CD4-positive, alpha-beta T cell (primary cell): ENCODE measurements around the gene HS3ST4. TPM values are rescaled to one million over a fixed set of nuclear protein-coding genes. Genes with fewer than 3 reads are reported as not detected.

Experiments
- ATAC-seq: fragments of 200-7000 bp; cut with Tn5 transposase; one replicate; pipeline ENCODE4 v1.10.0; 2022; ENCODE audit warnings: mild to moderate bottlenecking; ENCODE audit not compliant: poor library complexity
- CTCF ChIA-PET: fragments of 350-600 bp; sonication (Branson Sonifier 250); formaldehyde crosslinking; loops from one replicate; lab custom pipeline; 2021; ENCODE audit warnings: antibody characterized with exemption, inconsistent platforms; lab: Charles Lee
- POLR2A ChIA-PET: fragments of 350-600 bp; sonication (Branson Sonifier 250); formaldehyde crosslinking; loops from one replicate; lab custom pipeline; 2021; ENCODE audit warnings: antibody characterized with exemption, inconsistent platforms; lab: Charles Lee
- DNase-seq, 14 experiments: peaks; one replicate each; pipeline ENCODE4 v3.0.0-alpha.2; 2013 to 2020; ENCODE audit warnings: mixed read lengths in 2 of 14
- H3K27ac ChIP-seq, 2 donors: one replicate each; pipeline versions ENCODE4 v1.5.1 to v1.7.0; 2013; ENCODE audit warnings: low read length in 2 of 2, low read depth in 1 of 2, mild to moderate bottlenecking in 1 of 2
- H3K27me3 ChIP-seq, 2 experiments: 1 replicate in 1 of 2; 2 replicates in 1 of 2; pipeline versions ENCODE4 v1.6.1 to v1.7.0; 2013; ENCODE audit warnings: low read length in 2 of 2, control low read depth in 1 of 2, mild to moderate bottlenecking in 1 of 2, moderate library complexity in 1 of 2; ENCODE audit not compliant: insufficient read depth in 2 of 2, control insufficient read depth in 1 of 2
- H3K36me3 ChIP-seq: one replicate; pipeline ENCODE4 v1.6.1; 2013; ENCODE audit warnings: low read length, control low read depth; ENCODE audit not compliant: insufficient read depth
- H3K4me1 ChIP-seq: one replicate; pipeline ENCODE4 v1.6.1; 2013; ENCODE audit warnings: low read length, control low read depth; ENCODE audit not compliant: insufficient read depth
- H3K4me3 ChIP-seq: one replicate; pipeline ENCODE4 v1.5.1; 2013; ENCODE audit warnings: mild to moderate bottlenecking, low read length, moderate library complexity
- H3K9me3 ChIP-seq, 2 experiments: 1 replicate in 1 of 2; 2 replicates in 1 of 2; pipeline versions ENCODE4 v1.6.1 to v1.7.0; 2013; ENCODE audit warnings: low read length in 2 of 2, mild to moderate bottlenecking in 2 of 2, control low read depth in 1 of 2, moderate library complexity in 1 of 2; ENCODE audit not compliant: control insufficient read depth in 1 of 2, insufficient read depth in 1 of 2
- H3K27ac Mint-ChIP-seq: one replicate; pipeline ENCODE4 v1.8.0; 2020; ENCODE audit warnings: mixed read lengths
- H3K27me3 Mint-ChIP-seq: one replicate; pipeline ENCODE4 v1.8.0; 2021; ENCODE audit warnings: mixed read lengths
- H3K36me3 Mint-ChIP-seq: one replicate; pipeline ENCODE4 v1.8.0; 2021; ENCODE audit warnings: low read depth, mixed read lengths
- H3K4me1 Mint-ChIP-seq: one replicate; pipeline ENCODE4 v1.8.0; 2021; ENCODE audit warnings: low read depth, mixed read lengths
- H3K4me3 Mint-ChIP-seq: one replicate; pipeline ENCODE4 v1.8.0; 2020; ENCODE audit warnings: mild to moderate bottlenecking, mixed read lengths
- H3K9me3 Mint-ChIP-seq: one replicate; pipeline ENCODE4 v1.8.0; 2020; ENCODE audit warnings: mixed read lengths
- intact Hi-C, 2 experiments: fragments of 100-400 bp; cut with DNase I in 1 of 2; cut with micrococcal nuclease in 1 of 2; formaldehyde crosslinking; loops; one replicate each; pipeline versions ENCODE4 v1.15.1 to v1.9.0; 2023 to 2025; cut with DNase I, micrococcal nuclease
- total RNA-seq, 174 experiments: library from RNA in 2 of 174; stranded (reverse) in 2 of 174; gene quantifications; one replicate each; pipeline ENCODE4 v1.2.3 and lab custom pipeline; 2021 to 2026
- TF ChIP-seq, protein P1 (sequence below): fragments of 200-600 bp; IDR thresholded peaks from one replicate; pipeline ENCODE4 v1.8.0; 2022; ENCODE audit warnings: antibody characterized with exemption, mild to moderate bottlenecking

HS3ST4 gene
- total RNA-seq, 2 experiments from 2014 or later, result not detected

DNA sequence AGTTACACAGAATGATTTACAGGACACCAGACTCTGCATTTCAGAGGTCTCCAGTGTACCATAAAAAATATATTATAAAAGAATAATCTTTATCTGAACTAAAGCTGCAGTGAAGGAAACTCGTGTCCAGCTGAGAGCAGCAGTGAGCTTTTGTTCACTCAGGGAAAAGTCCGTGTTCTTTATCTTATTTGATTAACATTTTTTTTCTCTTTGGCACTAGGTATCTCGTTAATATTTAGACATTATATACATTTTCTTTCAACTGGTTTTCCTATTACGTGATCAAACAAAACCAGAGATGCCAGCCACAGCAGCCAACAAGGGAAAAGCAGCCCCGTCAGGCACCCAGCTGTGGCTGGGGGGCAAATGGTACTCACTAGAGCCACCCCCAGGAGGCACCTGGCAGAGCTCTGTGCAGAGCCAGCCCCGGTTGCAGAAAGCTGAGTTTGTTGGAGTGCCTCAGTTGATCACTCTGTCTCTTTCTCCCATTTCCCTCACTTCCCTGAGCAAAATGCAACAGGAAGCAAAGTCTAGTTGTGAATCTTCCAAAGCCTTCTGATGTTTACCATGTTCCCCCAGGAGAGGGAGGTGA is 1.1 kb upstream of the HS3ST4 start:
- no peaks in the 10 kb centered on the region for H3K9me3 Mint-ChIP-seq
- no peaks in the 10 kb centered on the region for H3K36me3 ChIP-seq
- H3K27me3 Mint-ChIP-seq, result peaks cover 72% of the 10 kb centered on the region
- ATAC-seq (no peak), DNase-seq (no peak)
- no peaks in the 10 kb centered on the region for H3K36me3 Mint-ChIP-seq
- peaks cover 3% of the 10 kb centered on the region for H3K4me1 ChIP-seq
- ChIA-PET POLR2A (no interaction called here), CTCF (no interaction called here)
- peaks cover 5% of the 10 kb centered on the region for H3K4me1 Mint-ChIP-seq
- H3K27ac ChIP-seq, result no peak overlapping the region
- intact Hi-C loops, result no loop called here
- no peak overlapping the region for H3K27ac Mint-ChIP-seq
- H3K9me3 ChIP-seq, result peaks cover 0 to 6% of the 10 kb centered on the region in 2 experiments
- peaks cover 26 to 54% of the 10 kb centered on the region in 2 experiments for H3K27me3 ChIP-seq
- H3K4me3 ChIP-seq, result no peak overlapping the region
- TF ChIP-seq, protein P1, sequence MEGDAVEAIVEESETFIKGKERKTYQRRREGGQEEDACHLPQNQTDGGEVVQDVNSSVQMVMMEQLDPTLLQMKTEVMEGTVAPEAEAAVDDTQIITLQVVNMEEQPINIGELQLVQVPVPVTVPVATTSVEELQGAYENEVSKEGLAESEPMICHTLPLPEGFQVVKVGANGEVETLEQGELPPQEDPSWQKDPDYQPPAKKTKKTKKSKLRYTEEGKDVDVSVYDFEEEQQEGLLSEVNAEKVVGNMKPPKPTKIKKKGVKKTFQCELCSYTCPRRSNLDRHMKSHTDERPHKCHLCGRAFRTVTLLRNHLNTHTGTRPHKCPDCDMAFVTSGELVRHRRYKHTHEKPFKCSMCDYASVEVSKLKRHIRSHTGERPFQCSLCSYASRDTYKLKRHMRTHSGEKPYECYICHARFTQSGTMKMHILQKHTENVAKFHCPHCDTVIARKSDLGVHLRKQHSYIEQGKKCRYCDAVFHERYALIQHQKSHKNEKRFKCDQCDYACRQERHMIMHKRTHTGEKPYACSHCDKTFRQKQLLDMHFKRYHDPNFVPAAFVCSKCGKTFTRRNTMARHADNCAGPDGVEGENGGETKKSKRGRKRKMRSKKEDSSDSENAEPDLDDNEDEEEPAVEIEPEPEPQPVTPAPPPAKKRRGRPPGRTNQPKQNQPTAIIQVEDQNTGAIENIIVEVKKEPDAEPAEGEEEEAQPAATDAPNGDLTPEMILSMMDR, result no peak
- H3K4me3 Mint-ChIP-seq, result no peak overlapping the region

DNA sequence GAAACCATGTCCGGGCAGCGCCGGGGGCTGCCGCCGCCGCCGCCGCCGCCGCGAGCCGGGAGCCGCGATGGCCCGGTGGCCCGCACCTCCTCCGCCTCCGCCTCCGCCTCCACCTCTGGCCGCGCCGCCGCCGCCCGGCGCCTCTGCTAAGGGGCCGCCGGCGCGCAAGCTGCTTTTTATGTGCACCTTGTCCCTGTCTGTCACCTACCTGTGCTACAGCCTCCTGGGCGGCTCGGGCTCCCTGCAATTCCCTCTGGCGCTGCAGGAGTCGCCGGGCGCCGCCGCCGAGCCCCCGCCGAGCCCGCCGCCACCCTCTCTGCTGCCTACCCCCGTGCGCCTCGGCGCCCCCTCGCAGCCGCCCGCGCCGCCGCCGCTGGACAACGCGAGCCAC is 587 bp downstream of the HS3ST4 start:
- POLR2A ChIA-PET, result no interaction called here
- no peaks in the 10 kb centered on the region for H3K36me3 Mint-ChIP-seq
- peaks cover 5% of the 10 kb centered on the region for H3K4me1 Mint-ChIP-seq
- no peak overlapping the region for H3K27ac ChIP-seq
- no peaks in the 10 kb centered on the region for H3K36me3 ChIP-seq
- H3K4me1 ChIP-seq, result peaks cover 3% of the 10 kb centered on the region
- CTCF ChIA-PET, result no interaction called here
- DNase-seq, result no peak
- H3K27me3 Mint-ChIP-seq, result peaks cover 79% of the 10 kb centered on the region
- H3K9me3 Mint-ChIP-seq, result no peaks in the 10 kb centered on the region
- no peak for ATAC-seq
- no peak overlapping the region for H3K4me3 Mint-ChIP-seq
- peaks cover 0 to 6% of the 10 kb centered on the region in 2 experiments for H3K9me3 ChIP-seq
- intact Hi-C loops, result no loop called here
- H3K27me3 ChIP-seq, result peaks cover 31 to 59% of the 10 kb centered on the region in 2 experiments
- no peak overlapping the region for H3K4me3 ChIP-seq
- TF ChIP-seq, protein P1, result no peak
- no peak overlapping the region for H3K27ac Mint-ChIP-seq

DNA sequence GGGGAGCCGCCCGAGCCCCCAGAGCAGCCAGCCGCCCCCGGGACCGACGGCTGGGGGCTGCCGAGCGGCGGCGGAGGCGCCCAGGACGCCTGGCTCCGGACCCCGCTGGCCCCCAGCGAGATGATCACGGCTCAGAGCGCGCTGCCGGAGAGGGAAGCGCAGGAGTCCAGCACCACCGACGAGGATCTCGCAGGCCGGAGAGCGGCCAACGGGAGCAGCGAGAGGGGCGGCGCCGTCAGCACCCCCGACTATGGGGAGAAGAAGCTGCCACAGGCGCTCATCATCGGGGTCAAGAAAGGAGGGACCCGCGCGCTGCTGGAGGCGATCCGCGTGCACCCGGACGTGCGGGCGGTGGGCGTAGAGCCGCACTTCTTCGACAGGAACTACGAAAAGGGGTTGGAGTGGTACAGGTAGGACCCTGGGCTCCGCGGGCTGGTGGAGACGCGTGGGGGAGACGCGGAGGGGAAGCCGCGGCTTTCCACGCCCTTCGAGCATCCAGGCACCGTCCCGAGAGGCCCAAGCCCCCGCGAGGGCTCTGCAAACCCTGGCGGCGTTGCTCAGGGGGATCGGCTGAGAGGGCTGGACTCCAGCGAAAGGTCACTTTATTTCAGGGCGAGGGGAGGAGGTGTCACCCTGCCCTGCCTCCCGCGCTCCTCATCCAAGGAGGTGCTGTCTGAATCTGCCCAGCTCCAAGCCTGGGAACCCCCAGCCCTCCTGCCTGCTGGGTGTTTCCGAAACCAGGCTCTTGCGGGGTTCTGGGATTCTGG is 1.2 kb downstream of the HS3ST4 start:
- peaks cover 30 to 64% of the 10 kb centered on the region in 2 experiments for H3K27me3 ChIP-seq
- intact Hi-C loops, result no loop called here
- no peak overlapping the region for H3K27ac Mint-ChIP-seq

More for the DNA sequence above, 1.2 kb downstream of the HS3ST4 start:
- peaks cover 0 to 6% of the 10 kb centered on the region in 2 experiments for H3K9me3 ChIP-seq
- H3K4me1 ChIP-seq, result peaks cover 3% of the 10 kb centered on the region
- ChIA-PET CTCF (no interaction called here), POLR2A (no interaction called here)
- no peak overlapping the region for H3K27ac ChIP-seq
- Mint-ChIP-seq H3K36me3 (no peaks in the 10 kb centered on the region), H3K27me3 (peaks cover 79% of the 10 kb centered on the region), H3K9me3 (no peaks in the 10 kb centered on the region), H3K4me3 (no peak overlapping the region), H3K4me1 (peaks cover 5% of the 10 kb centered on the region)
- ATAC-seq (no peak), DNase-seq (no peak)
- TF ChIP-seq, protein P1, result no peak
- no peaks in the 10 kb centered on the region for H3K36me3 ChIP-seq
- H3K4me3 ChIP-seq, result no peak overlapping the region
